ENCODE data around the gene CMC2. TPM values are rescaled to one million over a fixed set of nuclear protein-coding genes. Genes with fewer than 3 reads are reported as not detected.

The CMC2 gene
- total and polyA plus RNA-seq, 5 donors from 2014 or later, result 78.1 to 210 (median 164) TPM

GRCh38 chr16:80992676-80993293 is 13.9 kb downstream of the CMC2 start:
- Histone ChIP-seq H3K4me3 (ENCODE audit: low read depth, low read length) (no peak overlapping the region), H3K36me3 (ENCODE audit: control insufficient read depth, insufficient read depth, low read length) (peaks cover 23% of the 10 kb centered on the region), H3K27me3 (ENCODE audit: control insufficient read depth, insufficient read depth, low read length) (no peaks in the 10 kb centered on the region), H3K9me3 (ENCODE audit: control insufficient read depth in 2 of 2, low read length in 2 of 2) (no peaks in the 10 kb centered on the region), H3K27ac (ENCODE audit: insufficient read depth, low read length, poor library complexity, severe bottlenecking) (no peak overlapping the region), H3K4me1 (ENCODE audit: control insufficient read depth, insufficient read depth, low read length, poor library complexity, severe bottlenecking) (peaks cover 6% of the 10 kb centered on the region)
- Mint-ChIP-seq H3K9me3 (no peaks in the 10 kb centered on the region), H3K27me3 (no peaks in the 10 kb centered on the region), H3K4me1 (peaks cover 28 to 68% (median 42%) of the 10 kb centered on the region in 4 donors), H3K4me3 (peak overlapping the region in 3 of 4 donors; percentile 23 to 32 (median 31)), H3K27ac (peak overlapping the region; percentile 29 to 82 (median 60)), H3K36me3 (peaks cover 3% of the 10 kb centered on the region)
- ATAC-seq (ENCODE audit: low read depth in 2 of 2) (no peak), DNase-seq (no peak)

- H3K27me3 Mint-ChIP-seq, result no peaks in the 10 kb centered on the region
- no peaks in the 10 kb centered on the region for H3K9me3 Mint-ChIP-seq
- Histone ChIP-seq H3K4me1 (ENCODE audit: control insufficient read depth, insufficient read depth, low read length, poor library complexity, severe bottlenecking) (peaks cover 4% of the 10 kb centered on the region), H3K36me3 (ENCODE audit: control insufficient read depth, insufficient read depth, low read length) (peaks cover 24% of the 10 kb centered on the region), H3K27me3 (ENCODE audit: control insufficient read depth, insufficient read depth, low read length) (no peaks in the 10 kb centered on the region), H3K9me3 (ENCODE audit: control insufficient read depth in 2 of 2, low read length in 2 of 2) (no peaks in the 10 kb centered on the region), H3K27ac (ENCODE audit: insufficient read depth, low read length, poor library complexity, severe bottlenecking) (no peak overlapping the region), H3K4me3 (ENCODE audit: low read depth, low read length) (no peak overlapping the region)
- H3K27ac Mint-ChIP-seq, result no peak overlapping the region
- H3K36me3 Mint-ChIP-seq, result peaks cover 3% of the 10 kb centered on the region
- H3K4me1 Mint-ChIP-seq, result peaks cover 31 to 67% (median 44%) of the 10 kb centered on the region in 4 donors
- H3K4me3 Mint-ChIP-seq, result no peak overlapping the region
- no peak for DNase-seq
- ATAC-seq (ENCODE audit: low read depth in 2 of 2), result no peak
These were observed 14.8 kb downstream of the CMC2 start for GRCh38 chr16:80991792-80992430.

- Histone ChIP-seq H3K27ac (ENCODE audit: insufficient read depth, low read length, poor library complexity, severe bottlenecking) (no peak overlapping the region), H3K9me3 (ENCODE audit: control insufficient read depth in 2 of 2, low read length in 2 of 2) (no peaks in the 10 kb centered on the region), H3K36me3 (ENCODE audit: control insufficient read depth, insufficient read depth, low read length) (peaks cover 24% of the 10 kb centered on the region), H3K4me3 (ENCODE audit: low read depth, low read length) (no peak overlapping the region), H3K4me1 (ENCODE audit: control insufficient read depth, insufficient read depth, low read length, poor library complexity, severe bottlenecking) (peaks cover 4% of the 10 kb centered on the region), H3K27me3 (ENCODE audit: control insufficient read depth, insufficient read depth, low read length) (no peaks in the 10 kb centered on the region)
- ATAC-seq (ENCODE audit: low read depth in 2 of 2), result no peak
- Mint-ChIP-seq H3K36me3 (peaks cover 3% of the 10 kb centered on the region), H3K9me3 (no peaks in the 10 kb centered on the region), H3K4me3 (no peak overlapping the region), H3K27ac (peak overlapping the region in 1 of 3 donors; percentile 79), H3K27me3 (no peaks in the 10 kb centered on the region), H3K4me1 (peaks cover 36 to 69% (median 45%) of the 10 kb centered on the region in 4 donors)
- no peak for DNase-seq
These were observed 15.7 kb downstream of the CMC2 start for GRCh38 chr16:80990978-80991377.

DNA sequence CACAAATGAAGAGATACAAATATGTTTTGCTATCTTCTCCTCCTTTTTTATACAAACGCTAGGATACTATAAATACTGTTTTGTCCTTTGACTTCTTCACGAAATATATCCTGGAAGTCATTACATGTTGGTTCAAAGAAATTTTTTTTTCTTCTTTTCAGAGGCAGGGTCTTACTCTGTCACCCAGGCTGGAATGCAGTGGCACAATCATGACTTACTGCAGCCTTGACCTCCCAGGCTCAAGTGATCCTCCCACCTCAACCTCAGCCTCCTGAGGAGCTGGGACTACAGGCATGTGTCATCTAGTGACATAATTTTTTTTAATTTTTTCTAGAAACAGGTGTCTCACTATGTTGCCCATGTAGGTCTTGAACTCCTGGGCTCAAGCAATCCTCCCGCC is 16.1 kb downstream of the CMC2 start:
- peaks cover 28% of the 10 kb centered on the region for H3K36me3 ChIP-seq (ENCODE audit: control insufficient read depth, insufficient read depth, low read length)
- Mint-ChIP-seq H3K4me3 (peak overlapping the region in 1 of 4 donors; percentile 13), H3K36me3 (peaks cover 3% of the 10 kb centered on the region), H3K27me3 (no peaks in the 10 kb centered on the region), H3K4me1 (peaks cover 37 to 68% (median 46%) of the 10 kb centered on the region in 4 donors), H3K9me3 (no peaks in the 10 kb centered on the region), H3K27ac (peak overlapping the region in 1 of 3 donors; percentile 79)
- no peak overlapping the region for H3K27ac ChIP-seq (ENCODE audit: insufficient read depth, low read length, poor library complexity, severe bottlenecking)
- ATAC-seq (ENCODE audit: low read depth in 2 of 2) (no peak), DNase-seq (no peak)
- H3K9me3 ChIP-seq (ENCODE audit: control insufficient read depth in 2 of 2, low read length in 2 of 2), result no peaks in the 10 kb centered on the region
- H3K27me3 ChIP-seq (ENCODE audit: control insufficient read depth, insufficient read depth, low read length), result no peaks in the 10 kb centered on the region
- peaks cover 4% of the 10 kb centered on the region for H3K4me1 ChIP-seq (ENCODE audit: control insufficient read depth, insufficient read depth, low read length, poor library complexity, severe bottlenecking)
- no peak overlapping the region for H3K4me3 ChIP-seq (ENCODE audit: low read depth, low read length)

DNA sequence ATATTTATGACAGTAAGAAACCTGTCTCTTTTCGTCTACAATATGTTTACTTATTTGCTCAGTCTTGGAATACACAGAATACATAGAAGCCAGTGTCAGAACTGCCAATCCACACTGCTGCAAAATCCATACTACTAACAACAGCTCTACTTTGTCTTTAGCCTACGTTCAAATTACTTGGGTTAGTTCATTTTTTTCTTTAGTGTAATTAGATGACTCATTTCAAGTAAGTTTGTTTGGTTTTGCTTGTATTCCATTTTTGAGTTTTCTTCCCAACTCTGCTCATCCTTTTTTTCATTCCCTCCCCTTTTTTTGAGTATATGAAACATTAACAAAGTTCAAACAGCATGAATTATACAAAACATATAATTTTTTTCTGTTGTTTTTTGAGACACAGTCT is 16.9 kb downstream of the CMC2 start:
- Histone ChIP-seq H3K4me3 (ENCODE audit: low read depth, low read length) (no peak overlapping the region), H3K4me1 (ENCODE audit: control insufficient read depth, insufficient read depth, low read length, poor library complexity, severe bottlenecking) (peaks cover 4% of the 10 kb centered on the region), H3K27ac (ENCODE audit: insufficient read depth, low read length, poor library complexity, severe bottlenecking) (no peak overlapping the region), H3K27me3 (ENCODE audit: control insufficient read depth, insufficient read depth, low read length) (no peaks in the 10 kb centered on the region), H3K9me3 (ENCODE audit: control insufficient read depth in 2 of 2, low read length in 2 of 2) (no peaks in the 10 kb centered on the region), H3K36me3 (ENCODE audit: control insufficient read depth, insufficient read depth, low read length) (peaks cover 28% of the 10 kb centered on the region)
- DNase-seq, result no peak
- Mint-ChIP-seq H3K27me3 (no peaks in the 10 kb centered on the region), H3K36me3 (peaks cover 3% of the 10 kb centered on the region), H3K4me3 (no peak overlapping the region), H3K4me1 (peaks cover 44 to 68% (median 48%) of the 10 kb centered on the region in 4 donors), H3K27ac (peak overlapping the region in 1 of 3 donors; percentile 42), H3K9me3 (no peaks in the 10 kb centered on the region)
- no peak for ATAC-seq (ENCODE audit: low read depth in 2 of 2)

DNA sequence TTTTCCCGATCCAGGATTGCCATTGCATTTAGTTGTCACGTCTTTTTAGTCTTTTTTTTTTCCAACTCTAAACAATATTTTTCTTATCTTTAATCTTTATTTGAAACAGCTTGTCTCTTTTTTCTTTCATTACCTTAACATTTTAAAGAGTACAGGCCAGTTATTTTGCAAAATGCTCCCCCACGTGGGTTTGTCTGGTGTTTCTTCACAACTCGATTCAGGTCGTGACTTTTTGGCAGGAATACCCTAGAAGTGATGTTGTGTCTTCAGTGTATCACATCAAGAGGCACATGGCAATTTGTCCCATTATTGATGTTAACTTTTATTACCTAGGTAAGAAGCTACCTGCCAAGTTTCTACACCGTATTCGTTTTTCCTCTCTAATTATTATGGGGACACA is 17.9 kb downstream of the CMC2 start:
- H3K36me3 ChIP-seq (ENCODE audit: control insufficient read depth, insufficient read depth, low read length), result peaks cover 30% of the 10 kb centered on the region
- DNase-seq (no peak), ATAC-seq (ENCODE audit: low read depth in 2 of 2) (no peak)
- H3K4me1 ChIP-seq (ENCODE audit: control insufficient read depth, insufficient read depth, low read length, poor library complexity, severe bottlenecking), result peaks cover 4% of the 10 kb centered on the region
- no peak overlapping the region for H3K4me3 ChIP-seq (ENCODE audit: low read depth, low read length)
- Mint-ChIP-seq H3K36me3 (peaks cover 3% of the 10 kb centered on the region), H3K4me1 (peaks cover 42 to 65% (median 44%) of the 10 kb centered on the region in 4 donors), H3K9me3 (no peaks in the 10 kb centered on the region), H3K27ac (no peak overlapping the region), H3K4me3 (no peak overlapping the region), H3K27me3 (no peaks in the 10 kb centered on the region)
- H3K27me3 ChIP-seq (ENCODE audit: control insufficient read depth, insufficient read depth, low read length), result no peaks in the 10 kb centered on the region
- no peak overlapping the region for H3K27ac ChIP-seq (ENCODE audit: insufficient read depth, low read length, poor library complexity, severe bottlenecking)
- H3K9me3 ChIP-seq (ENCODE audit: control insufficient read depth in 2 of 2, low read length in 2 of 2), result no peaks in the 10 kb centered on the region

GRCh38 chr16:80986557-80986956 is 20.1 kb downstream of the CMC2 start:
- H3K4me3 ChIP-seq (ENCODE audit: low read depth, low read length), result no peak overlapping the region
- H3K36me3 ChIP-seq (ENCODE audit: control insufficient read depth, insufficient read depth, low read length), result peaks cover 25% of the 10 kb centered on the region
- H3K9me3 ChIP-seq (ENCODE audit: control insufficient read depth in 2 of 2, low read length in 2 of 2), result no peaks in the 10 kb centered on the region
- peaks cover 9% of the 10 kb centered on the region for H3K36me3 Mint-ChIP-seq
- H3K4me1 Mint-ChIP-seq, result peaks cover 31 to 57% (median 44%) of the 10 kb centered on the region in 4 donors
- H3K27ac Mint-ChIP-seq, result peak overlapping the region; percentile 18 to 80 (median 80)
- no peaks in the 10 kb centered on the region for H3K4me1 ChIP-seq (ENCODE audit: control insufficient read depth, insufficient read depth, low read length, poor library complexity, severe bottlenecking)
- H3K27ac ChIP-seq (ENCODE audit: insufficient read depth, low read length, poor library complexity, severe bottlenecking), result no peak overlapping the region
- no peak overlapping the region for H3K4me3 Mint-ChIP-seq
- no peaks in the 10 kb centered on the region for H3K9me3 Mint-ChIP-seq
- ATAC-seq (ENCODE audit: low read depth in 2 of 2) (no peak), DNase-seq (no peak)
- no peaks in the 10 kb centered on the region for H3K27me3 ChIP-seq (ENCODE audit: control insufficient read depth, insufficient read depth, low read length)
- no peaks in the 10 kb centered on the region for H3K27me3 Mint-ChIP-seq

- Histone ChIP-seq H3K9me3 (ENCODE audit: control insufficient read depth in 2 of 2, low read length in 2 of 2) (no peaks in the 10 kb centered on the region), H3K36me3 (ENCODE audit: control insufficient read depth, insufficient read depth, low read length) (peaks cover 24% of the 10 kb centered on the region), H3K4me3 (ENCODE audit: low read depth, low read length) (no peak overlapping the region), H3K27me3 (ENCODE audit: control insufficient read depth, insufficient read depth, low read length) (no peaks in the 10 kb centered on the region), H3K27ac (ENCODE audit: insufficient read depth, low read length, poor library complexity, severe bottlenecking) (no peak overlapping the region), H3K4me1 (ENCODE audit: control insufficient read depth, insufficient read depth, low read length, poor library complexity, severe bottlenecking) (no peaks in the 10 kb centered on the region)
- DNase-seq (no peak), ATAC-seq (ENCODE audit: low read depth in 2 of 2) (no peak)
- Mint-ChIP-seq H3K36me3 (peaks cover 10% of the 10 kb centered on the region), H3K27me3 (no peaks in the 10 kb centered on the region), H3K4me3 (no peak overlapping the region), H3K9me3 (no peaks in the 10 kb centered on the region), H3K27ac (peak overlapping the region; percentile 14 to 45 (median 27)), H3K4me1 (peaks cover 31 to 63% (median 45%) of the 10 kb centered on the region in 4 donors)
These were observed 21.1 kb downstream of the CMC2 start for GRCh38 chr16:80985611-80986010.

All from CD4-positive, CD25-positive, alpha-beta regulatory T cell (primary cell).